ENCODE results near the gene PACS1. TPM values are rescaled to one million over a fixed set of nuclear protein-coding genes. Genes with fewer than 3 reads are reported as not detected.

The PACS1 gene
- polyA plus RNA-seq, 1 of the 3 experiments (the other 2 are of a cell fraction) = 37.3 TPM

- TF ChIP-seq CHD2 (IDR thresholded peaks at IDR 0.05; ENCODE audit: low read length, partially characterized antibody) (no peak), EP300 (IDR thresholded peaks at IDR 0.05; ENCODE audit: borderline replicate concordance in 1 of 2, low read depth in 1 of 2, low read length in 1 of 2) (no peak), USF1 (IDR thresholded peaks at IDR 0.05; ENCODE audit: borderline replicate concordance, low read depth) (no peak), GATA2 (CRISPR knock-in tag; IDR thresholded peaks at IDR 0.05) (no peak), USF2 (IDR thresholded peaks at IDR 0.05; ENCODE audit: borderline replicate concordance, low read depth, low read length) (no peak), NRF1 (IDR thresholded peaks at IDR 0.05; ENCODE audit: low read depth, low read length) (no peak), RFX5 (IDR thresholded peaks at IDR 0.05; ENCODE audit: low read length) (no peak), SMC3 (IDR thresholded peaks at IDR 0.05; ENCODE audit: low read depth, low read length) (no peak), TAF1 (IDR thresholded peaks at IDR 0.05; ENCODE audit: borderline replicate concordance, low read depth, low read length) (no peak), FOXM1 (IDR thresholded peaks at IDR 0.05; ENCODE audit: low read depth) (no peak), GABPA (IDR thresholded peaks at IDR 0.05; ENCODE audit: low read depth) (no peak), REST (IDR thresholded peaks at IDR 0.05; ENCODE audit: low read depth, low read length) (no peak)
These were observed 177.7 kb downstream of the PACS1 start (continued) for GRCh38 chr11:66247801-66248200.

GRCh38 chr11:66248903-66249302 is 178.8 kb downstream of the PACS1 start:
- ChIA-PET CTCF (no interaction called here), POLR2A (no interaction called here)
- Histone ChIP-seq H3F3A (replicated peaks; ENCODE audit: insufficient read depth) (peaks cover 3% of the 10 kb centered on the region), H3K27ac (ENCODE audit: low read depth in 2 of 2, low read length in 1 of 2) (no peak overlapping the region), H3K4me2 (no peak overlapping the region), H3K9me3 (no peaks in the 10 kb centered on the region), H3K4me1 (ENCODE audit: control insufficient read depth in 1 of 2, insufficient read depth in 2 of 2, low read depth in 1 of 2, low read length in 1 of 2) (peaks cover 0 to 5% of the 10 kb centered on the region in 2 experiments; a peak in 1 of 4 replicates), H3K36me3 (replicated peaks in 1 of 2; ENCODE audit: control insufficient read depth in 1 of 2, insufficient read depth in 2 of 2, low read length in 1 of 2) (peaks cover 19 to 46% of the 10 kb centered on the region in 2 experiments), H3K27me3 (ENCODE audit: insufficient read depth) (no peaks in the 10 kb centered on the region), H3K9ac (no peak overlapping the region), H4K20me1 (ENCODE audit: insufficient read depth) (no peaks in the 10 kb centered on the region), H3K4me3 (ENCODE audit: low read depth in 2 of 2, low read length in 1 of 2) (no peak overlapping the region), H3K9me2 (no peaks in the 10 kb centered on the region), H2AFZ (ENCODE audit: low read depth) (no peak overlapping the region), H3K79me2 (ENCODE audit: insufficient read depth) (no peaks in the 10 kb centered on the region)
- no peak for DNase-seq
- no peak for TF ChIP-seq MXI1 (IDR thresholded peaks at IDR 0.05; ENCODE audit: low read depth, low read length)
- TF ChIP-seq ZBTB33 (IDR thresholded peaks at IDR 0.05; ENCODE audit: borderline replicate concordance, low read depth) = no peak
- no peak for TF ChIP-seq RXRA (IDR thresholded peaks at IDR 0.05; ENCODE audit: borderline replicate concordance, low read depth)
- no peak for TF ChIP-seq SMC3 (IDR thresholded peaks at IDR 0.05; ENCODE audit: low read depth, low read length)
- TF ChIP-seq EZH2phosphoT487 (IDR thresholded peaks at IDR 0.05; ENCODE audit: borderline replicate concordance, low read depth) = no peak
- TF ChIP-seq EP300 (IDR thresholded peaks at IDR 0.05; ENCODE audit: borderline replicate concordance in 1 of 2, low read depth in 1 of 2, low read length in 1 of 2) = no peak
- no peak for TF ChIP-seq ELF1 (IDR thresholded peaks at IDR 0.05)
- no peak for TF ChIP-seq SIN3A (IDR thresholded peaks at IDR 0.05; ENCODE audit: borderline replicate concordance, low read depth, low read length)
- no peak for TF ChIP-seq FOXJ3 (CRISPR knock-in tag; IDR thresholded peaks at IDR 0.05)
- TF ChIP-seq JUND (IDR thresholded peaks at IDR 0.05) = no peak
- TF ChIP-seq PBX3 (IDR thresholded peaks at IDR 0.05) = no peak
- 91% methylated on average over 6 of the region's 6 CpGs for WGBS (ENCODE audit: low lambda C conversion rate)

Data from SK-N-SH (cell line).